ENCODE results near the gene DMRTC2.

DMRTC2 gene

GRCh38 chr19:41847351-41848105, 2.7 kb downstream of the DMRTC2 start:
- H3K27ac ChIP-seq, result no peak overlapping the region
- no peak for TF ChIP-seq ZFX (IDR thresholded peaks at IDR 0.05)
- TF ChIP-seq CTCF (conservative IDR thresholded peaks at IDR 0.05), result no peak

DNA sequence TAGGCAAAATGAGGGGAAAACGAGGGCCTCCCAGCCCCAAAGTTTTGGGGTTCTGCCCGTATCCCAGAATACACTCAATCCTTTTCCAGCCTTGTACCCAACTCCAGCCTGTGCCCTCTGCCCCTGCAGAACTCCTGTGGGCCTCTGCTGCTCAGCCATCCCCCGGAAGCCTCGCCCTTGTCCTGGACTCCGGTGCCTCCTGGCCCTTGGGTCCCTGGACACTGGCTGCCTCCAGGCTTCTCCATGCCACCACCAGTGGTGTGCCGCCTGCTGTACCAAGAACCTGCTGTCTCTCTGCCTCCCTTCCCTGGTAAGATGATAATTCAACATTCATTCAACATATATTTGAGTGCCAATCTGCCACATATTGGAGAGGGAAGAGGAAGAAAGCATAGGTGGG, 3.8 kb downstream of the DMRTC2 start:
- TF ChIP-seq ZFX (IDR thresholded peaks at IDR 0.05), result no peak
- TF ChIP-seq CTCF (conservative IDR thresholded peaks at IDR 0.05), result no peak
- H3K27ac ChIP-seq, result no peak overlapping the region

DNA sequence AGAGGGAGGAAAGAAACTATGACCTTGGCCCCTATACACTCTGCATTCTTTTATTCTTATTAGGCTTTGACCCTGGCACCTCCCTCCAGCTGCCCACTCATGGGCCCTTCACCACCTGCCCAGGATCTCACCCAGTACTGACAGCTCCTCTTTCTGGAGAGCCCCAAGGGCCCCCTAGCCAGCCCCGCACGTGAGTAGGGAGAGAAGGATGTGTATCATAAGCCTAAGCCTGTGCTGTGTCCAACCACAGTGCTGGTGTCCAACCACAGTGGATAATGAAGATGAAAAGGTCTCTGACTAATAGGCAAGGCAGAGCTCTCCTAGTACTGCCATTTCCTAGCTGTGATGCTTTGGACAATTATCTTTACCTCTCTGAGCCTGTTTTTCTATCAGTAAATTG, 4.2 kb downstream of the DMRTC2 start:
- H3K27ac ChIP-seq, result no peak overlapping the region
- no peak for TF ChIP-seq ZFX (IDR thresholded peaks at IDR 0.05)
- no peak for TF ChIP-seq CTCF (conservative IDR thresholded peaks at IDR 0.05)

- no peak for TF ChIP-seq ZFX (IDR thresholded peaks at IDR 0.05)
- TF ChIP-seq CTCF (conservative IDR thresholded peaks at IDR 0.05), result no peak
- H3K27ac ChIP-seq, result no peak overlapping the region
Measured at GRCh38 chr19:41850381-41850780, 5.5 kb downstream of the DMRTC2 start.

GRCh38 chr19:41851456-41851855, 6.6 kb downstream of the DMRTC2 start:
- TF ChIP-seq CTCF (conservative IDR thresholded peaks at IDR 0.05), result no peak
- no peak for TF ChIP-seq ZFX (IDR thresholded peaks at IDR 0.05)
- H3K27ac ChIP-seq, result no peak overlapping the region

DNA sequence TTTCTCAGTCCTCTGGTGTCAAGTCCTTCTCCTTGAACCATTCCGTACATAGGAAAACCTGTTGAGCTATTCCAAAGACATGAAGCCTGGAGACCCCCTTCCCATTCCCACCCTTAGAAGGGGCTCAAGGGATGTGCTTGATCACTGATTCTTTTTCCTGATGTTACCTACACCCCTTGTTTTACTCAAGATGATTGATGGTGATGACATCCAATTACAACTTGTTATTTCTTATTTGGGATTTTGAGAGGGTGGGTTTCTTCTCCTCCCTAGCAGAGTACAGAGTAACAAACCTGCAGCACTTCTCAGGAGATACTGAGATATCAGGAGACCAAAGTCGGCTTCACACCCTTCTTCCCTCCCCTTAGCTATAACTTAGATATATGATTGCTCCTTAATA, 8.5 kb downstream of the DMRTC2 start:
- no peak for TF ChIP-seq CTCF (conservative IDR thresholded peaks at IDR 0.05)
- TF ChIP-seq ZFX (IDR thresholded peaks at IDR 0.05), result no peak

DNA sequence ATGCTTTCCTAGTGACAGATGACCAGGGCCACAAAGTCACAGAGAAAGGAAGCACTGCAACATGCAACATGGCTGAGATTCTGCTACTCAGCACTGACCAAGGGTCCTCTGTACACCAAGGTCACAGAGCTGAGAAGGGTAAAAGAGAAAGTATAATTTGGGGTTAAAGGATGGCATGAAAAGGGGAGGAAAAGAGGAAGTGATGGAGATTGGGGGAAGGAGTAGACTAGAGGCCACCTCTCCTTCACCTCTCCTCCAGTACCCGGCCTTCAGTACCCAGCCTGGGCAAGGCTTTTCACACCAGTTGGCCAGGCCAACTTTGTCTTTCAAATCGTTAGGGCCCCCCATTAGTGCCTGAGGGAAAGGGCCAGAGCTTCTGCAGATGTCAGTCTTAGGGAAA, 8.9 kb downstream of the DMRTC2 start:
- H3K27ac ChIP-seq, result no peak overlapping the region
- no peak for TF ChIP-seq ZFX (IDR thresholded peaks at IDR 0.05)
- TF ChIP-seq CTCF (conservative IDR thresholded peaks at IDR 0.05), result no peak

More for the DNA sequence above, 8.5 kb downstream of the DMRTC2 start:
- H3K27ac ChIP-seq, result no peak overlapping the region

All from C4-2B (cell line).